H1 (cell line): ENCODE data around the gene RELA. TPM values are rescaled to one million over a fixed set of nuclear protein-coding genes. Genes with fewer than 3 reads are reported as not detected.

Experiments used
- RAD21 ChIP-seq, 2 experiments: IDR thresholded peaks in 1 of 2; conservative IDR thresholded peaks in 1 of 2; 2 replicates each; pipeline ENCODE4 v1.6.1; 2011; ENCODE audit warnings: low read depth in 2 of 2, low read length in 2 of 2, improper control_type of control experiment in 1 of 2, inconsistent platforms in 1 of 2, mild to moderate bottlenecking in 1 of 2, moderate library complexity in 1 of 2
- polyA plus RNA-seq, 7 experiments: library from polyadenylated mRNA; depleted of rRNA in 3 of 7; stranded (reverse) in 5 of 7; unstranded in 2 of 7; fragments of >200 nt in 5 of 7; fragments of 200-250 nt in 2 of 7; gene quantifications; 1 replicate in 5 of 7; 2 replicates in 1 of 7; 4 replicates in 1 of 7; pipeline versions ENCODE4 v1.2.1 to v1.2.3, GENCODE V29; 2011 to 2013; ENCODE audit warnings: missing spikeins in 2 of 7, mixed read lengths in 2 of 7
- total RNA-seq: library from RNA; stranded (reverse); fragmentation: NEBNext Ultra II Directional; extraction: Animal tissue kit (Norgen Biotek cat#: 25700); gene quantifications from 2 replicates; pipeline ENCODE4 v1.2.1, GENCODE V29; 2021
- TF ChIP-seq, protein P1 (sequence below), 3 experiments: IDR thresholded peaks; 1 replicate in 2 of 3; 2 replicates in 1 of 3; pipeline versions ENCODE4 v1.5.1 to v1.6.1; 2011; ENCODE audit warnings: low read length in 3 of 3, mild to moderate bottlenecking in 3 of 3, inconsistent platforms in 2 of 3, low read depth in 1 of 3, moderate library complexity in 1 of 3; ENCODE audit not compliant: insufficient read depth in 1 of 3; ENCODE audit errors: control extremely low read depth in 1 of 3

The RELA gene
- total and polyA plus RNA-seq, 2 of the 8 experiments (the other 6 are each of a cell fraction or from before 2014, with no cell fraction given): 21.9 to 27.5 TPM

DNA sequence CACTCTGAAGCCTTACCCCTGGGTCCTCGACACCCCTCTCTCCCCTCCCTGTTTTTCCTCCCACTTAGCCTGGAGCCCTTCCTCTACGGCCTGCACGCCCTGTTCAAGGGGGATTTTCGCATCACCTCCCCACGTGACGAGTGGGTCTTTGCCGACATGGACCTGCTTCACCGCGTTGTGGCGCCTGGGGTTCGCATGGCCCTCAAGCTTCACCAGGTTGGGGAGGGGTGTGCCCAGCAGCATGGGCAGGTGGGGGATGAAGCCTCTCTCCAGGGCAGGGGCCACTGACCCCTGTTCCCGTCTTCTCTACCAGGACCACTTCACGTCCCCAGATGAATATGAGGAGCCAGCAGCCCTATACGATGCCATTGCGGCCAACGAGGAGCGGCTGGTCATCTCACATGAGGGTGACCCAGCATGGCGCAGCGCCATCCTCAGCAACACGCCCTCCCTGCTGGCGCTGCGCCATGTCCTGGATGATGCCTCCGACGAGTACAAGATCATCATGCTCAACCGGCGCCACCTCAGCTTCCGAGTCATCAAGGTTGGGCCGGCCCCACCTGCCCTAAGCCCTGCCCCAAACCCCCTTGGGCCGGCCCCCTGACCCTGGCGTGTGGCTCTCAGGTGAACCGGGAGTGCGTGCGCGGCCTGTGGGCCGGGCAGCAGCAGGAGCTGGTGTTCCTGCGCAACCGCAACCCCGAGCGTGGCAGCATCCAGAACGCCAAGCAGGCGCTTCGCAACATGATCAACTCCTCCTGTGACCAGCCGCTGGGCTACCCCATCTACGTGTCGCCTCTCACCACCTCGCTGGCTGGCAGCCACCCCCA lies 27.6 kb downstream of the RELA start (continued):
- TF ChIP-seq, protein P1, sequence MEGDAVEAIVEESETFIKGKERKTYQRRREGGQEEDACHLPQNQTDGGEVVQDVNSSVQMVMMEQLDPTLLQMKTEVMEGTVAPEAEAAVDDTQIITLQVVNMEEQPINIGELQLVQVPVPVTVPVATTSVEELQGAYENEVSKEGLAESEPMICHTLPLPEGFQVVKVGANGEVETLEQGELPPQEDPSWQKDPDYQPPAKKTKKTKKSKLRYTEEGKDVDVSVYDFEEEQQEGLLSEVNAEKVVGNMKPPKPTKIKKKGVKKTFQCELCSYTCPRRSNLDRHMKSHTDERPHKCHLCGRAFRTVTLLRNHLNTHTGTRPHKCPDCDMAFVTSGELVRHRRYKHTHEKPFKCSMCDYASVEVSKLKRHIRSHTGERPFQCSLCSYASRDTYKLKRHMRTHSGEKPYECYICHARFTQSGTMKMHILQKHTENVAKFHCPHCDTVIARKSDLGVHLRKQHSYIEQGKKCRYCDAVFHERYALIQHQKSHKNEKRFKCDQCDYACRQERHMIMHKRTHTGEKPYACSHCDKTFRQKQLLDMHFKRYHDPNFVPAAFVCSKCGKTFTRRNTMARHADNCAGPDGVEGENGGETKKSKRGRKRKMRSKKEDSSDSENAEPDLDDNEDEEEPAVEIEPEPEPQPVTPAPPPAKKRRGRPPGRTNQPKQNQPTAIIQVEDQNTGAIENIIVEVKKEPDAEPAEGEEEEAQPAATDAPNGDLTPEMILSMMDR (IDR thresholded peaks at IDR 0.05; ENCODE audit: control extremely low read depth in 1 of 3, insufficient read depth in 1 of 3, low read depth in 1 of 3, low read length in 3 of 3): no peak
- no peak for TF ChIP-seq RAD21 (IDR thresholded peaks at IDR 0.05 in 1 of 2, conservative IDR thresholded peaks at IDR 0.05 in 1 of 2; ENCODE audit: low read depth in 2 of 2, low read length in 2 of 2)
